ENCODE results near the gene LSS.

The LSS gene

DNA sequence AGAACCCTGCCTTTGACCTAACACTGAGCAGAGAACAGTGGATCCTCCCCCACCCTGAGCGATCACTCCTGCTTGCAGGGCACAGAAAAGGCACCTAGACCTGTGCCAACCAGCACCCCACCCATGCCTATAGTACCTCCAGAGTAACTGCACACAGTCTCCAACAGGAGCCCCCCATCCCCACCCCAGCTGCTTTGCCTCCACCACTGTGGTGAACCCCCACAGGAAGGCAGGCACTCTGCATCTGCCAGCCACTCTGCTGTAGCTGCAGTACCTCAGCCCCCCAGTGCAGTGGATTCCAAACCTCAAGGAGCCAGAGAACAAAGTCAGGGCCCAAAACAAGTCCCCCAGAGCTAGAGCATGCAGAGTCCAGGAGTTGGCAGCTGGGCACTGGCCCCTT lies 55.0 kb downstream of the LSS start:
- Histone ChIP-seq H3F3A (ENCODE audit: insufficient read depth, low read length) (no peaks in the 10 kb centered on the region), H3K4me2 (ENCODE audit: low read depth, low read length) (no peak overlapping the region), H3K27ac (ENCODE audit: low read length) (no peak overlapping the region), H3K9ac (ENCODE audit: low read length) (no peak overlapping the region), H3K9me3 (replicated peaks; ENCODE audit: insufficient read depth, low read length) (no peaks in the 10 kb centered on the region), H3K4me1 (ENCODE audit: low read length) (no peaks in the 10 kb centered on the region), H4K20me1 (ENCODE audit: insufficient read depth, low read length) (no peaks in the 10 kb centered on the region), H3K79me2 (ENCODE audit: low read length) (no peaks in the 10 kb centered on the region), H3K36me3 (replicated peaks; ENCODE audit: insufficient read depth, low read length) (no peaks in the 10 kb centered on the region), H3K4me3 (ENCODE audit: low read length) (no peak overlapping the region), H2AFZ (ENCODE audit: low read length) (no peak overlapping the region), H3K9me2 (replicated peaks; ENCODE audit: insufficient read depth, low read length) (no peaks in the 10 kb centered on the region), H3K27me3 (replicated peaks; ENCODE audit: insufficient read depth, low read length) (no peaks in the 10 kb centered on the region)
- no peak for DNase-seq
- TF ChIP-seq EZH2 (optimal IDR thresholded peaks at IDR 0.05; ENCODE audit: low read depth, low read length): no peak
- TF ChIP-seq, protein P1, sequence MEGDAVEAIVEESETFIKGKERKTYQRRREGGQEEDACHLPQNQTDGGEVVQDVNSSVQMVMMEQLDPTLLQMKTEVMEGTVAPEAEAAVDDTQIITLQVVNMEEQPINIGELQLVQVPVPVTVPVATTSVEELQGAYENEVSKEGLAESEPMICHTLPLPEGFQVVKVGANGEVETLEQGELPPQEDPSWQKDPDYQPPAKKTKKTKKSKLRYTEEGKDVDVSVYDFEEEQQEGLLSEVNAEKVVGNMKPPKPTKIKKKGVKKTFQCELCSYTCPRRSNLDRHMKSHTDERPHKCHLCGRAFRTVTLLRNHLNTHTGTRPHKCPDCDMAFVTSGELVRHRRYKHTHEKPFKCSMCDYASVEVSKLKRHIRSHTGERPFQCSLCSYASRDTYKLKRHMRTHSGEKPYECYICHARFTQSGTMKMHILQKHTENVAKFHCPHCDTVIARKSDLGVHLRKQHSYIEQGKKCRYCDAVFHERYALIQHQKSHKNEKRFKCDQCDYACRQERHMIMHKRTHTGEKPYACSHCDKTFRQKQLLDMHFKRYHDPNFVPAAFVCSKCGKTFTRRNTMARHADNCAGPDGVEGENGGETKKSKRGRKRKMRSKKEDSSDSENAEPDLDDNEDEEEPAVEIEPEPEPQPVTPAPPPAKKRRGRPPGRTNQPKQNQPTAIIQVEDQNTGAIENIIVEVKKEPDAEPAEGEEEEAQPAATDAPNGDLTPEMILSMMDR (IDR thresholded peaks at IDR 0.05; ENCODE audit: low read length): no peak
- TF ChIP-seq EZH2phosphoT487 (IDR thresholded peaks at IDR 0.05; ENCODE audit: low read length): no peak

DNA sequence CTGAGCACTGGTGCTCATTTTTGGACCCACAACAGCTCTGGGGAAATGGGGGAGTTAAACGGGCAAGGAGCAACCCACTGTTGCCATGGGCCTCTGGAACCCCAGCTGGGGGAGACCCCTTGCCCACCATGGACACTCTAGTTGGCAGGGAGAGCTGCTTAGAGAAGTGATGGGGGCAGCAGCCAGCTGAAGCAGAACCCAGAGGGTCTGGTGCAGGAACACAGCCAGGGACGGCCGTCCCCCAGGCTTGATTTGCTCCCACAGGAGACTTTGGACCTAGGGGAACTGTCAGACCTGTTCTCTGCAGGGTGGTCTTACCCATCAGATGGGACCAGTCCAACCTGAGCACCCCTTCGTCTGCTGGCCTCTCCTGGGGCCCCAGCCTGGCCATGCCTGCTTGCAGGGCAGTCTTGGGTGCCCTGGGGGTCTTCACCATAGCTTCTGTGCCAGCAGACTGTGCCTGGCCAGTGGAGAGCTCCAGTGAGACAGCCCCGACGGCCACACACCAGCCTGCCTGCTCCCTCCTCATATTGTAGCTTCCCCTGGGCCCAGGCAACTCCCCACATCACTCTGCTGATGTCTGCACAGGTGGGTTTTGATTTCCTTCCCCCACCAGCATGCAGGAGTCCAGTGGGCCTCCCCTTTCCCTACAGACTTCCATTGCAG lies 55.6 kb downstream of the LSS start:
- Histone ChIP-seq H3K36me3 (replicated peaks; ENCODE audit: insufficient read depth, low read length) (no peaks in the 10 kb centered on the region), H3K9ac (ENCODE audit: low read length) (no peak overlapping the region), H4K20me1 (ENCODE audit: insufficient read depth, low read length) (no peaks in the 10 kb centered on the region), H3K27ac (ENCODE audit: low read length) (no peak overlapping the region), H3K4me1 (ENCODE audit: low read length) (no peaks in the 10 kb centered on the region), H2AFZ (ENCODE audit: low read length) (no peak overlapping the region), H3K4me2 (ENCODE audit: low read depth, low read length) (no peak overlapping the region), H3K9me2 (replicated peaks; ENCODE audit: insufficient read depth, low read length) (no peaks in the 10 kb centered on the region), H3K9me3 (replicated peaks; ENCODE audit: insufficient read depth, low read length) (no peaks in the 10 kb centered on the region), H3K27me3 (replicated peaks; ENCODE audit: insufficient read depth, low read length) (no peaks in the 10 kb centered on the region), H3K79me2 (ENCODE audit: low read length) (no peaks in the 10 kb centered on the region), H3F3A (ENCODE audit: insufficient read depth, low read length) (no peaks in the 10 kb centered on the region), H3K4me3 (ENCODE audit: low read length) (no peak overlapping the region)
- no peak for DNase-seq
- TF ChIP-seq EZH2 (optimal IDR thresholded peaks at IDR 0.05; ENCODE audit: low read depth, low read length) (no peak), EZH2phosphoT487 (IDR thresholded peaks at IDR 0.05; ENCODE audit: low read length) (no peak)
- TF ChIP-seq, protein P1 (IDR thresholded peaks at IDR 0.05; ENCODE audit: low read length): no peak

DNA sequence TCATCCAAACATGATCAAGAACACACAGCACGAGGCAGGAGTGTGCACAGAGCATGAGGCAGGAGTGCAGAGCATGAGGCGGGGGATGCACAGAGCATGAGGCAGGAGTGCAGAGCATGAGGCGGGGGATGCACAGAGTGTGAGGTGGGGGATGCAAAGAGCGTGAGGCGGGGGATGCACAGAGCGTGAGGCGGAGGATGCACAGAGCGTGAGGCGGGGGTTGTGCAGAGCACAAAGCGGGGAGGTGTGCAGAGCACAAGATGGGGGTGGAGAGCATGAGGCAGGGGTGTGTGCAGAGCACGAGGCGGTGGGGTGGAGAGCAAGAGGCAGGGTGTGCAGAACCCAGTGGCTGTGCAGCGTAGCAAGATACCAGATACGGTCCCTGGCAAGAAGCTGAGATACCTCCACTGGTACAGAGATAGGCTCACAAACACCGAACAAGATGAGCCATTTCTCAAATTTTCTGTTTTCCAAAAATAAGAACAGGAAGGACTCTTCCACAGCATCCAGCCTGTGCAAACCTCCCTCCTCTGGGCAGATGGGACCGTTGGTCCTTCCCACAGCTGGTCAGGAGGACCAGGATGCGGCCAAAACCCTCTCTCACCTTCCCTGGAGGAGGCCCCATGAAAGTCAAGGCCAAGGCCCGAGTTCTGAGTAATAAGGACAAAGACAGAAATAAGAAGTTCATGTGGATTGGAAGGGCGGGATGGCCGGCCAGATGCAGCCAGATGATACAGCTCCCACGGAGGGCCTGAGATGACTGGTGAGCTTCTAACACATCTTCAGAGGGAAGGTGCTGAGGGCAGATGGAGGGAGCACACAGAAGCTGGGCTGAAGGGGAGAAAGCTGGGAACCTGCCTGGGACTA lies 56.3 kb downstream of the LSS start:
- H3K9me2 ChIP-seq (replicated peaks; ENCODE audit: insufficient read depth, low read length): no peaks in the 10 kb centered on the region
- no peak for DNase-seq
- no peak overlapping the region for H3K4me3 ChIP-seq (ENCODE audit: low read length)
- H3K36me3 ChIP-seq (replicated peaks; ENCODE audit: insufficient read depth, low read length): no peaks in the 10 kb centered on the region
- H3K4me1 ChIP-seq (ENCODE audit: low read length): no peaks in the 10 kb centered on the region
- H3K4me2 ChIP-seq (ENCODE audit: low read depth, low read length): no peak overlapping the region
- no peak overlapping the region for H3K9ac ChIP-seq (ENCODE audit: low read length)
- no peaks in the 10 kb centered on the region for H3K27me3 ChIP-seq (replicated peaks; ENCODE audit: insufficient read depth, low read length)
- no peaks in the 10 kb centered on the region for H3K9me3 ChIP-seq (replicated peaks; ENCODE audit: insufficient read depth, low read length)
- TF ChIP-seq EZH2phosphoT487 (IDR thresholded peaks at IDR 0.05; ENCODE audit: low read length): no peak
- TF ChIP-seq EZH2 (optimal IDR thresholded peaks at IDR 0.05; ENCODE audit: low read depth, low read length): no peak
- TF ChIP-seq, protein P1 (IDR thresholded peaks at IDR 0.05; ENCODE audit: low read length): no peak
- no peaks in the 10 kb centered on the region for H3K79me2 ChIP-seq (ENCODE audit: low read length)
- no peaks in the 10 kb centered on the region for H3F3A ChIP-seq (ENCODE audit: insufficient read depth, low read length)
- H4K20me1 ChIP-seq (ENCODE audit: insufficient read depth, low read length): no peaks in the 10 kb centered on the region
- H3K27ac ChIP-seq (ENCODE audit: low read length): no peak overlapping the region
- no peak overlapping the region for H2AFZ ChIP-seq (ENCODE audit: low read length)

All from MM.1S (cell line).